Ishikawa (cell line): Measurements from ENCODE around the gene LRRC4.

Source experiments
- CEBPB ChIP-seq: IDR thresholded peaks from 2 replicates; pipeline ENCODE4 v1.6.1; 2012
- CREB1 ChIP-seq: IDR thresholded peaks from 2 replicates; pipeline ENCODE4 v1.6.1; 2012; ENCODE audit warnings: low read depth
- EGR1 ChIP-seq: IDR thresholded peaks from 2 replicates; pipeline ENCODE4 v1.6.1; 2012
- EP300 ChIP-seq: IDR thresholded peaks from 2 replicates; pipeline ENCODE4 v1.6.1; 2012; ENCODE audit warnings: borderline replicate concordance
- FOXM1 ChIP-seq: IDR thresholded peaks from 2 replicates; pipeline ENCODE4 v1.6.1; 2012; ENCODE audit warnings: low read depth, borderline replicate concordance
- MAX ChIP-seq: IDR thresholded peaks from 2 replicates; pipeline ENCODE4 v1.6.1; 2012
- NFIC ChIP-seq: IDR thresholded peaks from 2 replicates; pipeline ENCODE4 v1.6.1; 2012
- RAD21 ChIP-seq: IDR thresholded peaks from 2 replicates; pipeline ENCODE4 v1.6.1; 2012; ENCODE audit warnings: low read depth
- REST ChIP-seq: IDR thresholded peaks from 2 replicates; pipeline ENCODE4 v1.6.1; 2012; ENCODE audit warnings: low read depth, mild to moderate bottlenecking
- TAF1 ChIP-seq: IDR thresholded peaks from 2 replicates; pipeline ENCODE4 v1.6.1; 2012; ENCODE audit warnings: low read depth, mild to moderate bottlenecking
- TCF12 ChIP-seq: IDR thresholded peaks from 2 replicates; pipeline ENCODE4 v1.6.1; 2012; ENCODE audit warnings: low read depth
- TEAD4 ChIP-seq: IDR thresholded peaks from 2 replicates; pipeline ENCODE4 v1.6.1; 2012
- USF1 ChIP-seq: IDR thresholded peaks from 2 replicates; pipeline ENCODE4 v1.6.1; 2012
- YY1 ChIP-seq: IDR thresholded peaks from 2 replicates; pipeline ENCODE4 v1.6.1; 2012; ENCODE audit warnings: low read depth
- ZBTB7A ChIP-seq: IDR thresholded peaks from 2 replicates; pipeline ENCODE4 v1.6.1; 2012; ENCODE audit warnings: low read depth

LRRC4 gene

GRCh38 chr7:128032605-128033235, 1.5 kb upstream of the LRRC4 start:
- no peak for TF ChIP-seq RAD21
- TF ChIP-seq EGR1, result no peak
- no peak for TF ChIP-seq TEAD4
- no peak for TF ChIP-seq EP300
- no peak for TF ChIP-seq MAX
- no peak for TF ChIP-seq CREB1
- no peak for TF ChIP-seq USF1
- TF ChIP-seq YY1, result no peak

- TF ChIP-seq MAX (no peak), YY1 (no peak), EP300 (no peak), CEBPB (no peak), FOXM1 (no peak), RAD21 (no peak), REST (no peak), EGR1 (no peak), CREB1 (no peak), NFIC (no peak), ZBTB7A (no peak), TEAD4 (no peak), TAF1 (no peak), USF1 (no peak), TCF12 (no peak)
These were observed 816 bp upstream of the LRRC4 start for GRCh38 chr7:128031901-128032604.

GRCh38 chr7:128030263-128030653, 979 bp downstream of the LRRC4 start:
- no peak for TF ChIP-seq MAX
- TF ChIP-seq REST, result no peak
- TF ChIP-seq USF1, result no peak
- no peak for TF ChIP-seq NFIC
- TF ChIP-seq CREB1, result no peak
- TF ChIP-seq TAF1, result no peak
- TF ChIP-seq FOXM1, result no peak
- TF ChIP-seq ZBTB7A, result no peak
- no peak for TF ChIP-seq TCF12
- no peak for TF ChIP-seq CEBPB
- TF ChIP-seq EGR1, result no peak
- no peak for TF ChIP-seq TEAD4
- no peak for TF ChIP-seq EP300
- no peak for TF ChIP-seq YY1
- TF ChIP-seq RAD21, result no peak

GRCh38 chr7:128029405-128029995, 1.7 kb downstream of the LRRC4 start:
- no peak for TF ChIP-seq TCF12
- TF ChIP-seq YY1, result no peak
- no peak for TF ChIP-seq NFIC
- TF ChIP-seq FOXM1, result no peak
- TF ChIP-seq EGR1, result no peak
- TF ChIP-seq REST, result no peak
- TF ChIP-seq TEAD4, result no peak
- no peak for TF ChIP-seq ZBTB7A
- TF ChIP-seq CREB1, result no peak
- TF ChIP-seq CEBPB, result no peak
- no peak for TF ChIP-seq EP300
- no peak for TF ChIP-seq RAD21
- TF ChIP-seq USF1, result no peak
- no peak for TF ChIP-seq TAF1
- no peak for TF ChIP-seq MAX
